ENCODE measurements around the gene HERPUD1. TPM values are rescaled to one million over a fixed set of nuclear protein-coding genes. Genes with fewer than 3 reads are reported as not detected.
"Not testable (repeated sequence)": the region's sequence is repeated elsewhere in the genome, so short reads cannot be mapped to it uniquely, and the experiment has no call there.

HERPUD1 gene, protein sequence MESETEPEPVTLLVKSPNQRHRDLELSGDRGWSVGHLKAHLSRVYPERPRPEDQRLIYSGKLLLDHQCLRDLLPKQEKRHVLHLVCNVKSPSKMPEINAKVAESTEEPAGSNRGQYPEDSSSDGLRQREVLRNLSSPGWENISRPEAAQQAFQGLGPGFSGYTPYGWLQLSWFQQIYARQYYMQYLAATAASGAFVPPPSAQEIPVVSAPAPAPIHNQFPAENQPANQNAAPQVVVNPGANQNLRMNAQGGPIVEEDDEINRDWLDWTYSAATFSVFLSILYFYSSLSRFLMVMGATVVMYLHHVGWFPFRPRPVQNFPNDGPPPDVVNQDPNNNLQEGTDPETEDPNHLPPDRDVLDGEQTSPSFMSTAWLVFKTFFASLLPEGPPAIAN
- total RNA-seq, result 100 to 1,000 TPM; 156 to 184 TPM
- long read RNA-seq, transcript HERPUD1-204 (8 exons, 2,946 nt), result major isoform, 521 of 590 reads
- long read RNA-seq, transcript HERPUD1-201 (8 exons, 1,862 nt), result minor isoform, 36 of 590 reads
- long read RNA-seq, partial matches to known transcripts, result 5 of 590 reads
- long read RNA-seq, other reads (novel, unspliced or antisense), result 20 of 590 reads

DNA sequence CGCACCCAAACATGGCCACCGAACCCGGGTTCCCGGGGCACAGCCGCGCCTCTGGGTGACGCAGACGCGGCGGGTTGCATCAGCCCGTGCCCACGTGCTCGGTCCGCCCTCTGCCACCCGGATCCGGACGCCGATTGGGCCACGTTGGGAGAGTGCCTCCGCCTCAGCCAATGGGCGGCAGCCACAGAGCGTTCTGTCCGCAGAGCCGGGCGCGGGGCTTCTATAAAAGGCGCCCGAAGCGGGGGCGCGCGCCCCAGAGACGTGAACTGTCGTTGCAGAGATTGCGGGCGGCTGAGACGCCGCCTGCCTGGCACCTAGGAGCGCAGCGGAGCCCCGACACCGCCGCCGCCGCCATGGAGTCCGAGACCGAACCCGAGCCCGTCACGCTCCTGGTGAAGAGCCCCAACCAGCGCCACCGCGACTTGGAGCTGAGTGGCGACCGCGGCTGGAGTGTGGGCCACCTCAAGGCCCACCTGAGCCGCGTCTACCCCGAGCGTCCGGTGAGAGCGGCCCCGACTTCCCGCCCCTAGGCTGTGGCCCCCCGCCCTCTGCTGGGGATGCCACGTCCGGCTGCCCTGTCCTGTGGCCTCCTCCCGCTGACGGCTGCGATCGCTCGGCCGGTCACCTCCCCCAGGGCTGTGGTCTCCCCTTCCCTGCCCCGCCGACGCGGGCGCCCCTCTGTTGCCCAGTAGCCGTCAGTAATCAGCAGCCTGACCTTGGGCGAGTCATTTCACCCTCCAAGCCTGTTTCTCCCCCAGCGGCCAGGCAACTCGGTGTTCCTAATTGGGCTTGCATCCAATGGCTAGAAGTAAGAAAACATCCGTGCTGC, at the start of gene HERPUD1:
Gene HERPUD1 (plus strand): TSS at position 251 of the 829 bp plus-strand sequence. CDS start 103 bp downstream, at position 354.
- DNase-seq (peak; percentile 98 to 99), ATAC-seq (peak; percentile 86)
- intact Hi-C loops (cut with DNase I, micrococcal nuclease), result no loop called here

DNA sequence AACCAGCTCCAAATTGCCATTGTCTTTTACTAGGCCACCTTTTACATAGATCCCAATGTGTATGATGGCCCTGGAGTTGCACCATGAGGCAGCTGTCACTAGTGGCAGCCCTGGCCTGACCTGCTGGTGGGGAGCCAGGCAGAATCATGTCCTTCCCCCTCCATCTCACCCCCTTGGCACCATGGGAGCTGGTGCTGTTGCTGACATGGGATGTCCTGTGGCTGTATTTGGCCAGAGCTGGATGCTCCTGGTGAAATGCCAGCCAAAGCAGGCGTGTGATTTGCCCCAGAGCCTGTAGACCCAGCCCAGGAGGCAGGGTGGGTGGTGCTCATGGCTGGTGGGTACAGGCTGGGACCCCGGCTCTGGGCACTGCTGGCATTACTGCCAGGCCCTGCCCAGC, 48.4 kb upstream of the HERPUD1 start:
- ATAC-seq, result no peak
- intact Hi-C loops (cut with DNase I, micrococcal nuclease), result no loop called here
- no peak for DNase-seq

DNA sequence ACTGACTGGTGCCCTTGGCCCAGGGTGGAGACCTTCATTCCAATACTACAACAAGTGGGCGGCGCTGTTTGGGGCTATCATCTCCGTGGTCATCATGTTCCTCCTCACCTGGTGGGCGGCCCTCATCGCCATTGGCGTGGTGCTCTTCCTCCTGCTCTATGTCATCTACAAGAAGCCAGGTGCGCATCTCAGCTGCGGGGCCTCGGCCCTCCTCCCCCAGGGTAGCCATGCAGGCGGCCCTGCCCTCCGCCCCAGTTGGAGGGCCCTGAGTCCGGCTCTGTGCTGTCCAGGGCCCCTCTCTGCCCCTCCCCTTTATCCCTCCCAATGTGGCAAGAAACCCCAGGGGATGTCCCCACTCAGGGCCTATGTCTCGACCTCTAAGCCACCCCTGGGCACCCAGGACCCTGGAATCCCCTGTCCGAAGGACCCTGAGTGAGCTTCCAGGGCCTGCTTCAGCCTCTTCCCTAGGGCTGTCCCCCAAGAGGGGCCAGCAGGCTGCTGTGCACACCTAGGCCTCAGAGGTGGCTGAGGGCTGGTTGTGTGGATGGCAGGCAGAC, 47.8 kb upstream of the HERPUD1 start:
- intact Hi-C loops (cut with DNase I, micrococcal nuclease), result no loop called here
- no peak for DNase-seq
- ATAC-seq, result no peak

DNA sequence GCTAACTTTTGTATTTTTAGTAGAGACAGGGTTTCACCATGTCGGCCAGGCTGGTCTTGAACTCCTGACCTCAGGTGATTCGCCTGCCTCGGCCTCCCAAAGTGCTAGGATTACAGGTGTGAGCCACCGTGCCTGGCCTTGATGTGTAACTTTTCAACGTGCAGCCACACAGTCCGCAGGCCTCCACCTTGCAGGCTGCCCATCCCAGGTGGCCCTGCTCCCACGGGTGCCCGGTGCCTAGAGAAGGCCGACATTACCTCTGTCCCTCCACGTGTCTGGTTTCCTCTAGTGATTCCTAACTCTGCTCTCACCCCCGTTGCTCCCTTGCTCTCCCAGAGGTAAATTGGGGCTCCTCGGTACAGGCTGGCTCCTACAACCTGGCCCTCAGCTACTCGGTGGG, 47.0 kb upstream of the HERPUD1 start:
- DNase-seq; intact Hi-C loops (cut with DNase I, micrococcal nuclease); ATAC-seq: not testable (repeated sequence)

DNA sequence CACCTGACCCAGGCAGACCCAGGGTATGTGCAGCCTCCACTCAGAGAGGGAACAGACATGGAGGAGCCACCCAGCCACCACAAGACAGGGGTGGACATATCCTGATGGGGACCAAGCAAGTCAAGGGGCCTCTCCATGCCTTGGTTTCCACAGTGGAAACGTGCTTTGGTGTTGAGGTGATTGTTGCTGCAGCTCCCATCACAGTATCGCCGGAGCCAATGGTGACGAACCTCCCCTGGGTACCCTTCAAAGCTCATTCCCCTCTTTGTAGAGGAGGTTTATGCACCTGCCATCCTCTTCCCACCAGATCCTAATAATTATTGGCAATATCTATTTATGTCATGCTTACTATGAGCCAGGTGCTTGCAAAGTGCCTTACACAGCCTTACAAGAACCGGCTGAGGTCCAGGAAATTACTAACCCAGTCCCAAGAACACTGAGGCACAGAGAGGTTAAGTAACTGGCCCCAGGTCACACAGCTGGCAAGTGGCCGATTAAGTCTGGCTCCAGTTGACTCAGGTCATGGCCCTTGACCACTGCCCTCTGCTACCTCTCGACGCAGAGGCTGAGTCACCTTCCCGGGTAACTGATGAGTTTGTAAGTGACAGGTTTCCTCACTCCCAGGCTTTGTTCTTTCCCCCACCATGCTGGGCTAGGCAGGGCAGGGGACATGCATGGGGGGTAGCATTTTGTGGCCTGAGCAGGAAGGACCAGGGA, 46.3 kb upstream of the HERPUD1 start:
- no peak for ATAC-seq
- no peak for DNase-seq
- intact Hi-C loops (cut with DNase I, micrococcal nuclease), result no loop called here

DNA sequence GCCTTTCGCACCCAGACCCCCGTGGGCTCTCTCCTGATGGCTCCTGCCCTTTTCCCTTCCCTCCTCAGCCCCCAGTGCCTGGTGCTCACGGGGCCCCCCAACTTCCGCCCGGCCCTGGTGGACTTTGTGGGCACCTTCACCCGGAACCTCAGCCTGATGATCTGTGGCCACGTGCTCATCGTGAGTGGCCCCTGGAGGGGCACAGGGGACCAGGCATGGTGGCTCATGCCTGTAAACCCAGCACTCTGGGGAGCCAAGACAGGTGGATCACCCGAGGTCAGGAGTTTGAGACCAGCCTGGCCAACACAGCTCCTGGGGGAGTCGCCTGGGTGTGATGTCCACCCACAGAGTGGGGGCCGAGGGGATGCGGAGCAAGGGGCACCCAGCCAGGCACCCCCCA, 45.6 kb upstream of the HERPUD1 start:
- intact Hi-C loops (cut with DNase I, micrococcal nuclease), result no loop called here
- no peak for ATAC-seq
- no peak for DNase-seq

DNA sequence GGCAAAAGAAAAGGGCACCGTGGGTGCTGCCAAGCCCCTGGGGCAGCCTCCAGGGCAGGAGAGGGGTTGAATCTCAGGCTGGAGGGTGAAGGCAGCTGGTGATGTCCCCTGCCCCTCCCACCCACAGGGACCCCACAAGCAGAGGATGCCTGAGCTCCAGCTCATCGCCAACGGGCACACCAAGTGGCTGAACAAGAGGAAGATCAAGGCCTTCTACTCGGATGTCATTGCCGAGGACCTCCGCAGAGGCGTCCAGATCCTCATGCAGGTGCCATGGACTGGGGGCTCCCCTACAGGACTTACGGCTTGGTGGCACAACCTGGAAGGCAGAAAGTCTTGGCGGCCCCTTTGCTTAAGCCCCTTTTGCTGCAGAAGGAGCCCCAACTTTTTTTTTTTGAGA, 45.1 kb upstream of the HERPUD1 start:
- no peak for ATAC-seq
- intact Hi-C loops (cut with DNase I, micrococcal nuclease), result no loop called here

DNA sequence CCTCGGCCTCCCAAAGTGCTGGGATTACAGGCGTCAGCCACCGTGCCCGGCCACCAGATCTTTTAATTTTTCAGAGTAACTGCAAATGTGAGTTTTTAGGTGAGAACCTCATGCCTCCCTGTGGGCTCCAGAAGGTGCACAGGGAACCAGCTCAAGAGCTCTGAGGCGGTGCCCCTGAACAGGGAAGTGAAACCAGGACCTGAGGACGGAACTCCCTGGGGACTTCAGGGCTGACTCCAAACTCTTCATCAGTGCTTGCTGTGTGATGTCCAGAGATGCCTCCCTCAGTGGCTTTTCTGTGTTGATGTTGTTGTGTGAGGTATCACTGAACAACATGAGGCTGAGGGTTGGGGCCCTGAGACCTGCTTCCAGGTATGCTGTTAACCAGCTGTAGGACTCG, 43.1 kb upstream of the HERPUD1 start:
- ATAC-seq, result no peak
- intact Hi-C loops (cut with DNase I, micrococcal nuclease), result no loop called here
- peak in 1 of 2 donors; percentile 38 for DNase-seq

More for the DNA sequence above, 45.1 kb upstream of the HERPUD1 start:
- DNase-seq, result no peak

DNA sequence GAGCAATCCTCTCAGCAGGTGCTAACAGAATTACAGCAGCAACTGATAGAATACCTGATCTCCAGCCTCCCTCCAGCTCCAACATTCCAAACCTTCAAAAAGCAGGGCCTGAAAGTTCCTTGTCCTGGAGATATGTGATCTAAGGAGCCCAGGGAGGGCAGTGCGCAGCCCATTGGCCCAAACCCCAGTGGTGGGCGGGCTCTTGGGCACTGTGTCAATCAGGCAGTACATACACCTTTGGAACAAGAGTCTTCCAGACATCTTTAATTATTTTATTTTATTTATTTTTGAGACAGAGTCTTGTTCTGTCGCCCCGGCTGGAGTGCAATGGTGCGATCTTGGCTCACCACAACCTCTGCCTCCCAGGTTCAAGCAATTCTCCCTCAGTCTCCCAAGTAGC, 42.7 kb upstream of the HERPUD1 start:
- peak; percentile 91 for ATAC-seq
- intact Hi-C loops (cut with DNase I, micrococcal nuclease), result no loop called here
- peak in 1 of 2 donors; percentile 41 for DNase-seq

DNA sequence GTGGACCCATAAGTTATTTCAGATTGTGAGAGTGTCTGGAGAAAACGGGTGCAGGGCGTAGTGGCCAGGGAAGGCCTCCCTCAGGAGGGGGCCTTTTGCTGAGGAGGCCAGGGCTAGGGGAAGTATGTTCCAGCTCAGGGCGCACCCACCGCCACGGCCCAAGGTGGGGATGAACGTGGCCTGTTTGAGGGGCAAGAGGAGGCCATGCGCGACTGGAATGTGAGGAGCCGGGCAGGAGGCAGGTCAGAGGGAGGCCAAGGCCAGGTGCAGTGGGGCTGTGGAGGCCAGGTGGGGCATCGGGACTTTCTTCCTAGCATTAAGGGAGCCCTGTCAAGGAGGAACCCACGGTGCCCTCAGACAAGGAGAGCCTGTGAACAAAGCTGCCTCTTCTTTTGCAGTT, 40.3 kb upstream of the HERPUD1 start:
- intact Hi-C loops (cut with DNase I, micrococcal nuclease), result no loop called here
- ATAC-seq (no peak), DNase-seq (no peak)

DNA sequence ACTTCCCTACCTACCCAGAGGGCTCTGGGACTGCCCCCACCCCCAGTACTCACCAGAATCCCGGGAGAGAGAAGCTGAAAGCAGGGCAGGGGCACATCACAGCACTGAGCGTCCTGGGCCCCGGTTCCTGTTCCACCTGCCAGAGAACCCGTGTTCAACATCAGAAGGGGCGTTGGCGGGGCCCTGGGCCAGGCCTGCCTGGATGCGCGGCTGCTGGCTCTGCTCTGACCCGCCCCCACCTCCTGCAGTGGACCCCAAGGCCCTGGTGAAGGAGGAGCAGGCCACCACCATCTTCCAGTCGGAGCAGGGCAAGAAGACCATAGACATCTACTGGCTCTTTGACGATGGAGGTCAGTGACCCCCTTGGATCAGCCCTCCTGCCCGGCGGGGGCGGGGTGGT, 39.2 kb upstream of the HERPUD1 start:
- ATAC-seq, result no peak
- no peak for DNase-seq
- intact Hi-C loops (cut with DNase I, micrococcal nuclease), result no loop called here

DNA sequence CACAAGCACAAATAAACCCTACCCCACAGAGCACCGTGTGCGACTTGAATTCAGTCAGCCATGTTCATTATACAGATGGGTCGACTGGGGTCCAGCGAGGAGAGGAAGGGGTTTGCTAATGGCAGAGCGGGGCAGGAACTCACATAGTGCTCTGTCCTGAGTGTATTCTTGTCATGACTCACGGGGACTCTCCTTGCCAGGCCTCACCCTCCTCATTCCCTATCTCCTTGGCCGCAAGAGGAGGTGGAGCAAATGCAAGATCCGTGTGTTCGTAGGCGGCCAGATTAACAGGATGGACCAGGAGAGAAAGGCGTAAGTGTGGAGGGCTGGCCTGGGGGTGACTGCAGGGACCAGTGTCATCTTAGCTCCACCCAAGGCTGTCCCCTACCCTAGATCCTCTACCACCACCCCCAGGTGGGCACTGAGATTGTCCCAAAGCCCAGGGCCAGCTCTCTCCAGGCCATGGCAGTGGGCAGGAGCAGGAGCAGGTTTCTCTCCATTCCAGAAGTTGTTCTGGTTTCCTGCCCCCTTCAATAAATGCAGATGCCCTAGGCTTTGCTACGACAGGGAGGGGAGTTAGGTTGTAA, 37.5 kb upstream of the HERPUD1 start:
- DNase-seq (no peak), ATAC-seq (no peak)
- intact Hi-C loops (cut with DNase I, micrococcal nuclease), result no loop called here

DNA sequence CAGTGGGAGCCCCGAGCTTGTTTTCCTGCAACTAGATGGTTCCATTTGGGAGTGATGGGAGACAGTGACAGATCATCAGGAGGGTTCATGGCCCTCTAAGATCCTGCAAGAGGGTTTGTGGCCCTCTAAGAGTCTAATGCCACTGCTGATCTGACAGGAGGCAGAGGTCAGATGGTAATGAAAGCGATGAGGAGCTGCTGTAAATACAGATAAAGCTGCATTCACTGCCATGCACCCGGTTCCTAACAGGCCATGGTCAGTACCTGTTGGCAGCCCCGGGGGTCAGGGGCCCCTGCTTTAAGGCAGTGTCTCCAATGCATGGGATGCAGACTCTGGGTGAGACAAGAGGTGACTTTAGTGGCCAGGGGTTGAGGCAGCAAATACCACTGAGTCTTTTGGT, 36.1 kb upstream of the HERPUD1 start:
- intact Hi-C loops (cut with DNase I, micrococcal nuclease), result no loop called here
- DNase-seq, result no peak
- no peak for ATAC-seq

DNA sequence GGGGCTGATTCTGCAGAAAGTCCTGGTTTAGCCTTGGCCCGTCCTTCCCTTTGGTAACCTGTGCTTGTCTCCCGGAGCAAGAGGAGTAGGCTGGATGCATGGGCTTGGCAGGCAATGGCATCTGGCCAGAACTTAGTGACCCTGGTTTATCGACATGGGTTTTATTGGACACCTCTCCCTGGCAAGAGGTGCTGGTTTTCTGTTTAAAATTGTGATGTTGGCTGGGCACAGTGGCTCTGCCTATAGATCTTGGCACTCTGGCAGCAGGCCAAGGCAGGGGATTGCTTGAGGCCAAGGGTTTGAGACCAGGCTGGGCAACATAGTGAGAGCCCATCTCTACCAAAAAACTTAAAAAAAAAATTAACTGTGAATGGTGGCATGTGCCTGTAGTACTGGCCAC, 35.7 kb upstream of the HERPUD1 start:
- DNase-seq, result peak in 1 of 2 donors; percentile 31
- peak; percentile 54 for ATAC-seq
- intact Hi-C loops (cut with DNase I, micrococcal nuclease), result no loop called here

DNA sequence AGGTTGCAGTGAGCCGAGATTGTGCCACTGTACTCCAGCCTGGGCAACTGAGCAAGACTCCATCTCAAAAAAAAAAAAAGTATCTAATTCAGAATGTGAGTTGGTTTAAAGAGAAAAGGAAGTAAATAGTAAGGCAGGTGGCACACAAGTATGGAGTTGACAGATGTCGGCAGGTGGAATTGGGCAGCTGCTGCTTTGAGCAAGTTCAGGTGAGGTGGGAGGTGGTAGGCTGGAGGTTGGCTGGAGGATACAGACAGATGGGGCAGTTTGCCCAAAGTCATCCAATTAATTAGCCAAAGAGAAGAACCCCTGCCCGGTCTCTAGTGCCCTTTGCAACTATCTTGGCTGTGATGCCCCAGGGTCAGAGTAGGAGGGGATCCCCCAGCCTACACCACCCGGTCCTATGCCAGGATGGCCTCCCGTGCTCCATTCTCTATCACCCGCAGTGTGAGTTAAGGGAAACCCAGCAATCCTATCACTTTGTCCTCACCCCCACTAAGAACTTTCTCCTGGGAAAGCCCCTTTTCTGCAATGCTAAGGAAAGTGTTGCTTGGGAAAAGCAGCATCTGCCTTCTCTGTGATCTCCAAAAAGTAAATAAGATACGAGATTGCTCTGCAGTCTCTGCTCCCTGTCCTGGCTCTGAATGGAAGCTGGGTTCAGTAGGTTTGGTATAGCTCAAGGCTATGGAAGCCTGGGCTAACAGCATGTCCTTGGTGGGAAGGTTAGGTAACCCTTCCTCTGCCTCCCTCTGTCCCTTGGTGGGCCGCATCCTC, 34.7 kb upstream of the HERPUD1 start:
- intact Hi-C loops (cut with DNase I, micrococcal nuclease), result no loop called here
- no peak for ATAC-seq
- DNase-seq, result no peak

DNA sequence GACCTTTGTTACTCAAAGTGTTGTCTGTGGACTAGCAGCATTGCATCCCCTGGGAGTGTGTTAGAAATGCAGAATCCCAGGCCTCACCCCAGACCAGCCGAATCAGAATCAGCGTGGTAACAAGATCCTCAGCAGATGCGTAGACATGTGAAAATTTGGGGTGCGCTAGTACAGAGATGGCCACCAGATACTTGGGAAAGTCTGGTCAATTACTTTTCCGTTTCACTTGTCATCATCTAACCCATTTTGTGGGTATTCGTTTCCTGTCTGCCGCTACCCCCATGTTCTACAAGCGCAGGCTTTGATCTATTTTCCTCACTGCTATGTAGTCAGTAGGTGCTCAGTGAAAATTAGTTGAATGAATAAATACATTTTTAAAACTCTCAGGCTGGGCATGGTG, 33.1 kb upstream of the HERPUD1 start:
- intact Hi-C loops (cut with DNase I, micrococcal nuclease), result no loop called here
- no peak for DNase-seq

DNA sequence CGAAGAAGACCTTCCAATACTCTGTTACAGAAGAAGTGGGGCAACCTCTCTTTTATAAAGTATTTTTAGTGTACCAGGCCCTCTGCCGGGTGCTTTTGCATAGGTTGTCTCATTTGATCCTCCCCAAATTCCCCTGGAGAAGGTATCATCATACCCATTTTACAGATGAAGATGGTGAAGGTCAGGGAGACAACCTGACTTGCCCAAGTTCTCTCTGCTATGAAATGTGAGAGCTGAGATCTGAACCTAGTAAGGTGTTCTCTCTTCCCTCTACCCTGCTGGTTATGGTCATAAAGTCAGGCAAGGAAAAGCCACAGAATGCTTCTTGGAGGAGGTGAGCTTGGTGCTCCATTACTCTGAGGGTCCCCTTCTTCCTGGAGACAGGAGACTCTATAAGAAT, 28.1 kb upstream of the HERPUD1 start:
- intact Hi-C loops (cut with DNase I, micrococcal nuclease), result no loop called here
- DNase-seq (no peak), ATAC-seq (no peak)

More for the DNA sequence above, 33.1 kb upstream of the HERPUD1 start:
- no peak for ATAC-seq

DNA sequence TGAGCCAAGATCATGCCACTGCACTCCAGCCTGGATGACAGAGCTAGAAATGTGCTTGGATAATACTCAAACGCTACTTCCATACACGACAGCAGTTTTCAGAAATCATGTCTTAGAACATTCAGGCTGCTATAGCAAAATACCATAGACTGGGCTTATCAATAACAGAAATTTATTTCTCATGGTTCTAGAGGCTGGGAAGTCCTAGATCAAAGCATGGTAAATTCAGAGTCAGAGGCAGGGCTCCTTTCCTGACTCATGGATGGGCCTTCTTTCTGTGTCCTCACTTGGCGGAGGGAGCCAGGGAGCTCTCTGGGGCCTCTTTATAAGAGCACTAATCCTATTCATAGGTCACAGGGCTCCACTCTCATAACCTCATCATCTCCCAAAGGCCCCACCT, 24.5 kb upstream of the HERPUD1 start:
- ATAC-seq (no peak), DNase-seq (no peak)
- intact Hi-C loops (cut with DNase I, micrococcal nuclease), result no loop called here

Measured in left colon (tissue), 2 donors.